ENCODE measurements around the gene BMP3.
"Not testable (repeated sequence)": the region's sequence is repeated elsewhere in the genome, so short reads cannot be mapped to it uniquely, and the experiment has no call there.

Gene BMP3, protein sequence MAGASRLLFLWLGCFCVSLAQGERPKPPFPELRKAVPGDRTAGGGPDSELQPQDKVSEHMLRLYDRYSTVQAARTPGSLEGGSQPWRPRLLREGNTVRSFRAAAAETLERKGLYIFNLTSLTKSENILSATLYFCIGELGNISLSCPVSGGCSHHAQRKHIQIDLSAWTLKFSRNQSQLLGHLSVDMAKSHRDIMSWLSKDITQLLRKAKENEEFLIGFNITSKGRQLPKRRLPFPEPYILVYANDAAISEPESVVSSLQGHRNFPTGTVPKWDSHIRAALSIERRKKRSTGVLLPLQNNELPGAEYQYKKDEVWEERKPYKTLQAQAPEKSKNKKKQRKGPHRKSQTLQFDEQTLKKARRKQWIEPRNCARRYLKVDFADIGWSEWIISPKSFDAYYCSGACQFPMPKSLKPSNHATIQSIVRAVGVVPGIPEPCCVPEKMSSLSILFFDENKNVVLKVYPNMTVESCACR

DNA sequence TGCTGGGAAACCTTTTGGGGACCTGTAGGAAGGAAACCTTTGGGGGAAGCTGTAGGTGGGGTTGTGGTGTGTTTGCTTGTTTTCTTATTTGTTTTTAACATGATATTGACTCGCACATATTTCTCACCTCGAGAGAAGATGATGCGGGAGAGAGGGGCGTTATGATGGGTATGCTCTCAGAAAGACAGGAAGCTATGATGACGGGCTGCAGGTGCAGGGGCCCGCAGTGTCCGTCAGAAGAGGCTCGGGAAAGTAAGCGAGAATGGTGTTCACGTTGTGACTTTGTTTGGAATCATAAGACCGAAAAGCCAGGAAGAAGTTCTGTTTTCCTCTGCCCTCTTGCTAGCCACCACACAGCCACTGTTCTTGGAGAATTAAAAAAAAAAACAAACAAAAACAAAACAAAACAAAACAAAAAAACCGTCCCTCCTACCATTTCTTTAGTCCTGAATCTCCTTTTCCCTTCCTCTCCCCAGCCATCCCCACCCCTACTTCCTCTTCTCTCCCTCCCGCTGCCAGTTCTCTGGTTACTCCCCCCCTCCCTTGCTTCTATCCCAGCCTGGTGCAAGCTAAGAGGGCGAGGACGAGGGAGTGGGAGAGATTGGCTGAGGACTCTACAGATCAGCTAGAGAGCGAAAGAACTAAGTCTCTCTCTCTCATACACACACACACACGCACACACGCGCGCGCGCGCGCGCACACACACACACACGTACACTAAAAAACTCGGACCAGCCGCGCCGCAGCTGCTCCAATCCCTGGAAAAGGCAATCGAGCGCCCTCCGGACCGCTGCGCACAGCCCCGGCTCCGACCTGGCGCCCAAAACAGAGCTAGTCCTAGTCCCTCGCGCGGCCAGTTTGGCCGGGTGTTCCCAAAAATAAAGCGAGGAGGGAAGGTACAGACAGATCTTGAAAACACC lies at the start of gene BMP3:
TSS of gene BMP3 (plus strand) at position 648 of the 920 bp plus-strand sequence. CDS start 577 bp downstream, outside the sequence.
- DNase-seq (ENCODE audit: low spot score), result peak; percentile 51

DNA sequence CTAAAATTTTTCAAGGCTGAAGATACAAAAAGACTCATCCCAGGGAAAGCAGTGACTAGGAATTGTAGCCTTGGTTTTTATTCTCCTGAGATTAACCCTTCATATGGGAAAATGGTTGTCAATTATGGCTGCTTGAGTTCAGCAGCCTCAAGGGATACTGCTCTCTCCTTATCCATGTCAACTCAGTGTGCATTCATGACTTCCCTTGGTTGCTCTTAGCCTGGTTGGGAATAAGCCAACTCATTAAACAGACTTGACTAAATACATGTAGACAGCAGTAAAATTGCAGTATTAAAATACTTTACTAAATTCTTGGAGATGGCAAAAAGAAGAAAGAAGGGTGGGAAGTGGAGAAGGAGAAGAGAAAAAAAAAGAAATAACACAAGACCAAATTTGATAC lies 44.5 kb upstream of the BMP3 start:
- DNase-seq (ENCODE audit: low spot score), result no peak

DNA sequence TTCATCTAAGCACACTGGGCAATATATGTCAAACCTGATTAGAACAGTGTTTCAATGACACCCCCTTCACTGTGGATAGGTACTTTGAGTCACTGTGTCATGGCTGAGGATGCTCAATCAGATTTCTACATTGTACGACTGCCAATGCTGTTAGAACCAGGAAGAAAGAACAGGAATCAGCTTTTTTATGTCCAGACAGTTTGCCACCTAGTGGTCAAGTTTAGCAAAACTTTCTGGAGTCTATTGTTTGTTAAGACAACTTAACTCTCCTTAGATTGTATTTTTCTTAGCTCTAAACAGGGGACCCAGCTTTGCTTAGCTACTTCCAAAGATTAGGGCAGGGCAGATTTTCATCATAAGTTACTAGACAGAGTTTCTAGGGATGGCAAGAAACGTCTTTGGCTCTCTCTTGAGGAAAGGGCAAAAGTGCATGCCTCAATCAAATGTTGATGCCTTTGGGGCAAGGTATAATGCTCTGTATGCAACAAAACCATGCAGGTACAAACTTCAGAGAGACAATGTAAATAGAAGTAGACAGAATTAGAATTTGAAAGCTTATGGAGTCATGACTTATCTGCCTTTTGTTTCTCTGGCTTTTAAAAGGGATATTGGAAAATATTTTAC lies 40.5 kb upstream of the BMP3 start:
- peak; percentile 58 for DNase-seq (ENCODE audit: low spot score)

DNA sequence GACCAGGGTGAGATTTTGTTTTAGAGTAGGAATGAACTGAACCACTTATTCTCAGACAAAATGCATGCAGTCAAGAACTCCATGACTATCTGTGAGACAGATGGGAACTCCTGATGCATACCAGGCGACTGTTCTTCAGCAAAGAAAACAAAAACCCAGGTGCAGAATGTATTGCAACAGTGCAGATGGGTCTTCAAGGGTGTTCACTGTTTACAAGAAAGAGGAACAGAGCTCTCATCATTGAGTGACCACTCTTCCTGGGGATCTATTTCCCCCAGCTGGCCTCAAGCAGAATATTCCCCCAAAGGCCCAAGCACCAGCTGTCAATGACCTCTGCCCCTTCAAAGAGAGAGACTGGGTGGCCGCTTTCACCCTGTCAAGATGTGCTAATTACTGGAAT lies 39.7 kb upstream of the BMP3 start:
- DNase-seq (ENCODE audit: low spot score), result no peak

DNA sequence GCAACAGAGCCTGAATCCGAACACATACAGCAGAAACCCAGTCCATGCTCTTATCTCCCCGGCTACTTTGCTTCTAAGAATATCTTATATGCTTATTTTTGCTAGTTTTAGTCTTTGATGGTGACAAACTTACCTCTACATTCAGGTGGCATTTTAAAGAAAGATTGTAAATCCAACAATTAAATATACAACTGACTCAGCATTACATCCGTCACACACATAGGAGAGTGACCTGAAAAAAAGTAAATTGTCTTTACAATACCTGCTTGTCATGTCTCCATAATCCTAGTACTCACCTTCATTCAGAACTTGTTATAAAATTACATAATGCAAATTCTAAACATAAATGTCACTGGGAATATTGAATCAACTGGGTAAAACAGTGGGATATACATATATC lies 30.6 kb upstream of the BMP3 start:
- no peak for DNase-seq (ENCODE audit: low spot score)

DNA sequence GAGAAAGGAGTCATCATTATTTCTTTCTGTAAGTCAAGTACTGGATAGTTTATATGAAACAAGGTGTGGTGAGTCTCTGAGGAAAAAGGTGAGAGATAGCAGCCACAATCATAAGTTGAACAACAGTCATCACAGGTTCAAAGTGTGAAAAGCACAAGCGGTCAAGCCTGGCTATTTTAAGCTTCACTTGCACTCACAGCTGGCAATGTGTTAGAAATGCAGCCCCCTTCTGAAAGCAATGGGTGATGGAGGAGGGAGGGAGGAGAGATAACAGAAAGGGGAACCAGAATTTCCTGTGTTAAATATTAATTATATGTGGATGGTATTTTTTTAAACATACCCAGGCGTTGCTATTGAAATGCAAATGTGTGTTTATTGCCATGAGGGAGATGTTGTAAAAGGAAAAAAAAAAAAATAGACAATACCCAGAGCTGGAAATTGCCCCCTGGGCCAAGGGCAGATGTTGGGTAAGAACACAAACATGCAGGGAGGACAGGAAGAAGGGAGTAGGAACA lies 26.9 kb upstream of the BMP3 start:
- no peak for DNase-seq (ENCODE audit: low spot score)

DNA sequence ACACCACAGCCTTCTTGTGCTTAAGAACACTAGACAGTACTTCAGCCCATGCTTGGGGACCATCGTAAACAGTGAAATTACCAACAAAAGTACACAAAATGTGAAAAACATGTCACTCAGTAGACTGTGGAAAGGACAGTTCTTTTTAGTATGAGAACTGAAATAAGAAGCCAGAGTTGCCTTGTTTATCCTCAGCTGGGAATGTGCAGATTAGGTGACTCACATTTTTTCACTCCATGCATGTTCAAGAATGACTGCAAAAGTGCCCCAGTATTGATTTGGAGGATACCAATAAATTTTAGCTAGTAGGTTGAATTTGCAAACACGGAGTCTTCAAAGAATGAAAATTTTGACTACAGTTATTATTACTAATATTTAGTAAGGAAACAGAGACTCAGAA lies 23.1 kb upstream of the BMP3 start:
- DNase-seq (ENCODE audit: low spot score), result no peak

DNA sequence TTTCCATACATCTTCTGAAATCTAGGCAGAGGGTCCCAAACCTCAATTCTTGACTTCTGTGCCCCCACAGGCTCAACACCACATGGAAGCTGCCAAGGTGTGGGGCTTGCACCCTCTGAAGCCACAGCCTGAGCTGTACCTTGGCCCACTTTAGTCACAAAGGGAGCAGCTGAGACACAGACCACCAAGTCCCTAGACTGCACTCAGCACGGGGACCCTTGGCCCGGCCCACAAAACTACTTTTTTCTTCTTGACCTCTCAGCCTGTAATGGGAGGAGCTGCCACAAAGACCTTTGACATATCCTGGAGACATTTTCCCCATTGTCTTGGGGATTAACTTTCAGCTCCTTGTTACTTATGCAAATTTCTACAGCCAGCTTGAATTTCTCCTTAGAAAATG lies 13.9 kb upstream of the BMP3 start:
- not testable (repeated sequence) for DNase-seq (ENCODE audit: low spot score)

DNA sequence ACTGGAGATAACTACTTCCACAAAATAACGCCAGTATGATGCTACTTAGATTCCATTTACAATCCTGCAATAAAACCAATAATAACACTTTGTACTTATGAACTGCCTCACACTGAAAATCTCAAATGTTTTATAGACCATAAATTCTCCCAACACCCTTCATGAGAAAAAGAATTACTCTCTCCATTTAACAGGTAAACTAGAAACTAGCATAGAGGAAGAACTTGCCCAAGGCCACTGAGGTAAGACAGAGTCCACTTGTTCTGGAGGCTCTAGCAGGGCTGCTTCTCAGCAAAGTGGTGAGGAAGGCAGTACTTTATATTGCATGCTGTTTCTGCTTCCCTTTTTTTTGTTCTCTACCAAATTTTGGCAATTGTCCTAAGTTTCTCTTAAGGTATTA lies 11.5 kb upstream of the BMP3 start:
- DNase-seq (ENCODE audit: low spot score), result no peak

DNA sequence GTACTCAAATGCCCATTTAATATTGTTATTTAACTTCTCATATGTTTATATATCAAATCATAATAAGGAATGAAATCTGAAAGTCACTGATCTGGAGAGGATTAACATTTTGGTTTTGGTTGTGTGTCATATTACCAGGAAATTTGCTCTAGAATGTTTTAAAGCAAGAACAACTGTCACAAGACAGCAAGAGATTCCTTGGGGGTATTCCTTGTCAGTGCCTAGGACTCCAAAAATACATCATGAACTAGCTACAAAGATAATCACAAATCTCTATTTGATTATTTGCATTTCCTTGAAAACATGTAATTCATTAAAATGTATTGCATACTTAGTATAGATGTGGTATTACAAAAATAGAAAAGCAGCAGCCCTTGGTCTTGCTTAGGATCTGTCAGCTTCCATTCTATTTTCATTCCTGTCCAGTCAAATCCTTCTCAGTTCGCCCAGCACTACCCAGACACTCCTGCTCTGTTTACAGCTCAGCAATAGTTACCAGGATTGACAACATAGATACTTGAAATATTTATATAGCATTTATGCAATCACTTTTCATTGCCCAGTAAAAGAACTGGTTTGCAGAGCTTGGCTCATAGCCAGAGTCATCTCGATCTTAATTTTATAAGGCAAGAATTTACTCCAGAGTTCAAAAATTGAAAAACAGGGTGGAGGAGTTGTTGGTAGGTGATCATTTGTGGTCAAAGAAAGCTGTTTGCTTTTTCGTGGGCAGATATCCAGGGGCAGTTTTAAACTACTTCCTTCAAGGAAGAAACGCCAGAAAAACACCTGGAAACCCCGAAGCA lies 9.2 kb upstream of the BMP3 start:
- no peak for DNase-seq (ENCODE audit: low spot score)

DNA sequence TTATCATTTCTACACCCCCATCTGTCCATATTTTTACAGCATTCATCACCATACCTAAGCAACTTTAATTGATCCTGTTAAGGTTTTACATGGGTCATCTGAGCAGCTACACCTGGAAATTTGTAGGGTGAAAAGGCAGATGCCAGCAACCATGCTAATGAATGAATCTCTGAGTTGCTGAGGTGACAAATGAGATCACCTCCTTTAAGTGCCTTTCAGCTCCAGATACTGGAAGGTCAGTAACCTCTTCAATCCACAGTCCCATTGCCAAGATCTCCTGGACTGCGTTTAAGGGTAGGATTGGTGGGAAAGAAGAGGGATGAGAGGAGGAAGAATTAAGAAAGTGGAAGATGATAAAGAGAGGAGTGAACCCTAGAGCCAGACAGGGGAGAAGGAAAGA lies 8.5 kb upstream of the BMP3 start:
- DNase-seq (ENCODE audit: low spot score), result no peak

DNA sequence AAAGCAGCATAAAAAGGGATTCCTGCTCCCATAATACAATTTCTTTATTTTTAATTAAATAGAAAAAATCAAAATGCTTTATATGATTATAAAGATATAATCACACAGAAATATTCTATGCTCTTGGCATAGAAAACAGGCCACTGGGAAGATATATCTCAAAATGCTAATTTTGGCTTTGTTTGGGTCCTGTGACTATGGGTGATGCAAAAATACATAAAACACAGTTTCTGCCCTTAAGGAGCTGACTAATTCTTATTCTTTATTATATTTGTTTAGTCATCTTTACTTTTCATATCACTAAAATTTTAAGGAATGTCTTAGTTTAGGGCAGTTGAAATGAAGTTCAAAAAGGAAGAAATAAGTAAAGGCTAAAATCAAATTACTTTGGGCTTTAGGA lies 7.0 kb upstream of the BMP3 start:
- DNase-seq (ENCODE audit: low spot score), result no peak

DNA sequence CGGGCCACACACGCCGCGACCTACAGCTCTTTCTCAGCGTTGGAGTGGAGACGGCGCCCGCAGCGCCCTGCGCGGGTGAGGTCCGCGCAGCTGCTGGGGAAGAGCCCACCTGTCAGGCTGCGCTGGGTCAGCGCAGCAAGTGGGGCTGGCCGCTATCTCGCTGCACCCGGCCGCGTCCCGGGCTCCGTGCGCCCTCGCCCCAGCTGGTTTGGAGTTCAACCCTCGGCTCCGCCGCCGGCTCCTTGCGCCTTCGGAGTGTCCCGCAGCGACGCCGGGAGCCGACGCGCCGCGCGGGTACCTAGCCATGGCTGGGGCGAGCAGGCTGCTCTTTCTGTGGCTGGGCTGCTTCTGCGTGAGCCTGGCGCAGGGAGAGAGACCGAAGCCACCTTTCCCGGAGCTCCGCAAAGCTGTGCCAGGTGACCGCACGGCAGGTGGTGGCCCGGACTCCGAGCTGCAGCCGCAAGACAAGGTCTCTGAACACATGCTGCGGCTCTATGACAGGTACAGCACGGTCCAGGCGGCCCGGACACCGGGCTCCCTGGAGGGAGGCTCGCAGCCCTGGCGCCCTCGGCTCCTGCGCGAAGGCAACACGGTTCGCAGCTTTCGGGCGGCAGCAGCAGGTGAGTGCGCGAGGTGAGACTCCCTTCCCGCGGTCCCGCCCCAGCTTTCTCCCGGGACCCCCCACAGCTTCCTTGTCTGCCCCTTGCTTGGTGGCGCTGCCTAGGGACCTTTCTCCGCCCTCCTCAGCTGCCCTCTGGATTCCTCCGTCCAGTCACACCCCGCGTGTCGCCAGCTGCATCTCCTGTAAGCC lies 678 bp downstream of the BMP3 start:
- DNase-seq (ENCODE audit: low spot score), result peak; percentile 33

DNA sequence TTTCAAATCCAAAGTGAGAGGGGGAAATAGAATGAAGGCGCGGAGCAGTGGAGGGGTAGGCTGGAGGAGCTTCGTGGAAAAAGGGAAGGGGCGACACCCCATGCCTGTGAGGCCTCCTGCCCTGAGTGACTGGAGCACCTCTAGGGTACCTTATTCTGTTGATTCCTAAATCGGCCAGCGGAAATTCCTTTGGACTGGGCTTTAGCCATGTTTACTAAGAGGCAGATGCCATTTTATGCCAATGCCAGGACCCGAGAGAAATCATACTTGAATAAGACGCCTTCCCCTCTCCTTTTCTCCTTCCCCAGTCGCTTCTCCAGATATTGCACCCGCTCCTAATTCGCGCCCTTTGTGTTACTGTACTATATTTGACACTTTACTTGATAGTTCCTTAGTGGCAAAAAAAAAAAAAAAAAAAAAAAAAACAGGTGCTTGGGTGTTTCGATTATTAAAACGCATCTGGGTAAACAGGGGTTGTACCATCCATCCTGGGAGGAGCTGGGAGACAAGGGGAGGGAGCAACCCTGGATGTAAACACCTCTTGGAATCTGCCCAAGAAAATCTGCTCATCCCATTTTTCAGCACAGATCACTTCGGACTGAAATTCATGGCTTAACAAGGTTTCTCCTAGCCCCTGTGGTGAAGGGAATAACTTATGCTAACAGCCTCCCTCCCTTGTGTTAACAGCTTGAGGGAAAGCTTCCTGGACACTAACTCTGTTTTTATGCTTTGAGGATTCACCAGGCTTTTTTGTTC lies 1.5 kb downstream of the BMP3 start:
- no peak for DNase-seq (ENCODE audit: low spot score)

DNA sequence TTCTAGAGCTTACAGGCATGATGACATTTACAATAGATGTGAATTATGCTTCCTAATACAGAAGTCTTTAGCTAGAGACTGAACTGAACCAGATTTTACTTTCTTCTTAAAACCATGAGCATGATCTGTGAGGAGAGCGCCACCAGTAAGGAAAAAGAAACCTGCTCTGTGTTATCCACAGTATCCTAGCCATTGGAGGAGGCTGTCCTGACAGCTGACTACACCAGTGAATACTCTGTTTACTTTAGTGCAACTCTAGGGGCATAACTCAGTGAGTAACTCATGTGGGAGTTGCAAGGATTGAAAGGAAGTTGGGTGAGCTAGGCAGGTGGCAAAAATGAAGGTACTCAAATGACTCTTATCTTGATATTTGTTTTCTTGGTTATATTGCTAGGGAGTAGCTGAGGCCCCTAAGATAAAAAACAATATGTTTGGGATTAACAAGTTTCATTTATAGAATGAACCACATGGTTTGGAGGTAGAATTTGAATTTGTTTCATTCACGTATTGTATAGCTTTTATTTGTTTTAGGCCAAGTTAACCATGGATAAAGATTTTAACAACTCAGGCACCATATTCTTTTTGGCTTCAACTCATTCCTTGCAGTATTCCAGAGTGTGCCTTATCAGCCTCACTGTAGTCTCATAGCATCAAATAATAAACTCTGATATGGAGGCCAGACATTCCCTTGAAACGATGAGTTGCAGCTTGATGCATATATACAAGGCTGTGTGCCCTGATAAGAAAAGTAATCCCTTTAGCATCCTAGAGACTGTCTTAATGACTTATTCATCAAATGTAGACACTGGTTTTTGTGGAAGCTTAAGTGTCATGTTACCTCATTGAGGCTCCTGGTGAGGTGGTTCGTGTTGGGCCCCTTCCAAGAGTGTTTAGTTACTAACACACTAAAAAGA lies 2.5 kb downstream of the BMP3 start:
- DNase-seq (ENCODE audit: low spot score), result no peak

DNA sequence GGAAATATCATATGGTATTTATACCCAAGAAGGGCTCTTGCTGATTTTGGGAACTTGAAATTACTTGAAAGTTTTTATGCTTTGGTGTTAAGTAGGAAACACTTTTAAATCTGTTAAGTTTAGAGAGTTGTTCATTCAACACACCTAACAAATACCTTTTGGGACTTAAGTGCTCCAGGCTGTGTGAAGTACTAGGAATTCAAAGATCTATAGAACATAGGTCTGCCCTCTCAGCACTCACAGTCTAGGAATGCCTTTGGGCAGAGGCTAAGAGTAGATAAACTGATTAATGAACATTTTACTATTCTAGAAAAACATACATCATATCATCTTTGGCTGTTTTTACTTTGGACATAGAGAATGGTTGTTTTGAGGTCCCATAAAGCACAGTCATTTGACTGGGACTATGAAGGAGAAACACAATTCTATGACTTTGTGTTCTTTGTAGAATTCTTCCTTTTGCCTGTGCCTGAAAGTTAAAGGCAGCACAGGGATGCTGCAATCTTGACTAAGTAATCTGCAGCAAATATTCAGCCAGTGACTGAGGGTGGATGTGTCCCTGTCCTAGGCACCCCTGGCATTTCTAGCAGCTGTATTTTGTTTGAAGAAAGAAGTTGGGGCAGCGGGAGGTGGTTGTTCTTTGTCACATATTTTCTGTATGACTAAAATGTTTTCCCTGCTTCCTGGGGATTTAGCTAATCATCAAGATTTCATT lies 8.3 kb downstream of the BMP3 start:
- peak; percentile 3 for DNase-seq (ENCODE audit: low spot score)

DNA sequence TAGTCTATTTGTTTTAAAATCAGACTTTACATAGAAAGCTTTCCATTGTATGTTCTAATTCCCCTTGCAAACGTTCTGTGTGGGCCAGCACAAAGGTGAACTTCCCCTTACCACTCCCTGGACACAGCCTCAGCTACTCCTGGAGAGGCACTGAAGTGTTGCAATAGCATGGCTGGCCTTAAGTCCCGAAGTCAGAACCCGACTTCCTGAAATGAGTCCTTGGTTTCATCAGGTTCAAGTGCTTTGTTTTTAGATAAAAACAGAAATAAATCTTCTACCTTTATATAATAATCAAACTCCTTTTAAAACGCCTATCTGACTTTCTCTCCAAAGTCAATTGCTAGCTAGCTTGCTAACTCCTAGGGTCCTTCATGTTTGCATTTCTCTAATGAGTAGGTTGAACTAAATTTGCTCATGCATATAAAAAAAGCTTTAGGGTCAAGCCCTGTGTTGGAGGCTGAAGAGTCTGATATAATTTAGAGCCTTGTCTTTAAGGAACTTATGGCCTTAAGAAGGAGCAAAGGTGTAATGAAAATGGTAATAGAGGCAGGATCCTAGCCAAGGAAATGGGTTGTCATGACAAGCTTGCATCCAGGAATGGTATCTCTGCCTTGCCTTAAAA lies 9.0 kb downstream of the BMP3 start:
- DNase-seq (ENCODE audit: low spot score), result no peak

Data from GM03348 (cell line).